Pulmonary artery endothelial cell (primary cell): ENCODE data around the gene FKBP2. TPM values are rescaled to one million over a fixed set of nuclear protein-coding genes. Genes with fewer than 3 reads are reported as not detected.

Experiments
- DNase-seq: peaks from one replicate; pipeline ENCODE4 v3.0.0-alpha.2; 2011; ENCODE audit warnings: low read depth, low spot score
- total RNA-seq: library from RNA; depleted of rRNA; stranded (reverse); fragments of >200 nt; gene quantifications from 2 replicates; pipeline ENCODE4 v1.2.3, GENCODE V29; 2014

Gene FKBP2
- total RNA-seq, 1 donor from 2014 or later = 62.8 TPM

DNA sequence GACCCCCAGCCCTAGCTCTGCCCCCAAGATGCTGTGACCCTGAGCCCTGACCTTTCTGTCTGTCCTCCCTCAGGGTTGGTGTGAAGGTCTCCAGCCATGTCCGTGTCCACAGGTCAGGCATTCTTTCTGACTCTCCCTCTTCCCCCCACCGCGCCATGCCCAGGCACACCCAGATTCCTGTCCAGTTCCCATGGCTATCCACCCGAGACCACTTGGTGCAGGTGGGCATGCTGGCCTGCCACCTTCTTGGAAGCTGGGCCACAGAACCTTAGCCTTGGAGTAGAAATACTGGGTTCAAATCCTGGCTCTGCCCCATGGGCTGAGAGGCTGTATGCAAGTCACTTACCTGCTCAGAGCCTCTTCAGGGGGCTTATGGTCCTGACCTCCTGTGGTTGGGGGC is 8.1 kb downstream of the FKBP2 start:
- DNase-seq = no peak

DNA sequence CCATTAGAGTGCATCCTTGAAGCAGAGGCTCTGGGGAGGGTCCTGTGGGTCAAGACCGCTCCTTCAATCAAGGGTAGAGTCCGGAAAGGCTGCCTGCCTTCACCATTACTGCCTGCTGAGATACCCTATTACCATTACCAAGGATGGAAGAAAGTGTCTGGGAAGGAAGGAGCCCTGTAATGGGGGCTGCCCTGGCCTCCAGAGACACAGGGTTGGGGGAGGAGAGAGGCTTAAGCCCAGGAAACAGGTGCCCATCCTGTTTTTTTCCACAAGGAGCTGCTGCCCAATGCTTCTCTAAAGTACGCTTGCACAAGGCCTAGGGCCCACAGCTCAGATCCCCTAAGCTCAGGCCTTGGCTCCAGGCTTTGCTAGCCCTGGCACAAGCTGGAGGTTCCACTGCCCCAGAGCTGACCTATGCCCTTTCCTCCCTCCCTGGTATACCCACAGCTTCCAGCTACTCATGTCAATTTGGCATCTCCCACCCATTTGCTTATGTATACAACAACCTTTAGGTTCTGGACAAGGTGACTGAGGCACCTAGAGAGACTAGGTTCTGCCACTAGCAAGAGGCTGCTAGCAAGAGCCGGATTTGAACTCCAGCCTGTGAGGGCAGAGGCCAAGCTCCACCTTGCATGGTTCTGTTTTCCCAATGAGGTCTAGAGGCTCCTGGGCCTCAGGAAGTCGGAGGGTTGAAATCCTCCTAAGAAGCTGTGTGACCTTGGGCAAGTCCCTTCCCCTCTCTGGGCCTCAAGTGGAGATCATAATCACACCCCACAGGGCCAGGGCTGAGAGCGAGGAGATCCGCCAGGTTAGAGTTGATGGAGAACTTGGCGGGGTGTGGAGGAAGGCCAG is 8.9 kb downstream of the FKBP2 start:
- no peak for DNase-seq

GRCh38 chr11:64250415-64251015 is 9.6 kb downstream of the FKBP2 start:
- no peak for DNase-seq

DNA sequence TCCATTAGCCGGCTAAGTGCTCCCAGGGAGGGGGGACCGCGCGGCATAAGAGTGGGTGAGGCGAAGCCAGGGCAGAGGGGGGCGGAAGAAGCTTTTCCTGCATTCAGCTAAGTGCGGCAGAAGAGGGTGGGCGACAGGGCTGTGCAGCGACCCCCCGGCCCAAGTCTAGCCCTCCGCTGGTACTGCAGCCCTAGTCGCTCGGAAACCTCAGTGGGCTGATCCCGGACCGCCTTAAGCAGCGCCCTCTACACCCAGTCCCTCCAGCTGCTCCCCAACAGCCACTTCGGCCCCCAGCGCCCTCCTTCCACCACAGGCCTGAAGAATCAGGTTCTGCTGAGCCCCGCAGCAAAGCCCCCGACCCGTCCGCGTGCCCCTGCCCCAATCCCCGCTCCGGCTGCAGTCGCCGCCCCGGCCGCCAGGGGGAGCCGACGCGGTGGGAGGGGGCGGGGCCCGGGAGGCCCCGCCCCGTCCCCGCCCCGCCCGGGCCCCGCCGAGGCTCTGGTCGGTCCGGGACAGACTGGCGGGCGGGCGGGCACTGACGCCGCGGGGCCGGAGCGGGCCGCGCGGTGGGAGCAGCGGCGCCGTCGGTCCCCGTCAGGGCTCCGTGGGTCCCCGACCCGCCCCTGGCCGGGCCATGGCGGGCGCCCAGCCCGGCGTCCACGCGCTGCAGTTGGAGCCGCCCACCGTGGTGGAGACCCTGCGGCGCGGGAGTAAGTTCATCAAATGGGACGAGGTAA is 10.3 kb downstream of the FKBP2 start, which contains the start of gene PLCB3:
TSS of gene PLCB3 (plus strand) at position 515 of the 737 bp plus-strand sequence. CDS start at position 635, 120 bp downstream.
- DNase-seq = no peak

DNA sequence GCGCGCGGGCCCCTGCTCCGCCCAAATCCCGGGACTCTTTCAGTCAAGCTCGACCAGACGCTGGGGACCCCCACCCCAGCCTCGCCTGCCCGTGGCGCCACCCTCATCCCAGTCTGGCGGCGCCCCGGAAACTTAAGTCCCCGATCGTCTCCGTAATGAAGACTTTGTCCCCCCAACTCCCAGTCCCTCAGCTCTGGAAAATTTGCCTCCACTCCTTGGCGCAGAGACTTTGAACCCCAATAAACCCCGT is 10.8 kb downstream of the FKBP2 start:
- DNase-seq = no peak

DNA sequence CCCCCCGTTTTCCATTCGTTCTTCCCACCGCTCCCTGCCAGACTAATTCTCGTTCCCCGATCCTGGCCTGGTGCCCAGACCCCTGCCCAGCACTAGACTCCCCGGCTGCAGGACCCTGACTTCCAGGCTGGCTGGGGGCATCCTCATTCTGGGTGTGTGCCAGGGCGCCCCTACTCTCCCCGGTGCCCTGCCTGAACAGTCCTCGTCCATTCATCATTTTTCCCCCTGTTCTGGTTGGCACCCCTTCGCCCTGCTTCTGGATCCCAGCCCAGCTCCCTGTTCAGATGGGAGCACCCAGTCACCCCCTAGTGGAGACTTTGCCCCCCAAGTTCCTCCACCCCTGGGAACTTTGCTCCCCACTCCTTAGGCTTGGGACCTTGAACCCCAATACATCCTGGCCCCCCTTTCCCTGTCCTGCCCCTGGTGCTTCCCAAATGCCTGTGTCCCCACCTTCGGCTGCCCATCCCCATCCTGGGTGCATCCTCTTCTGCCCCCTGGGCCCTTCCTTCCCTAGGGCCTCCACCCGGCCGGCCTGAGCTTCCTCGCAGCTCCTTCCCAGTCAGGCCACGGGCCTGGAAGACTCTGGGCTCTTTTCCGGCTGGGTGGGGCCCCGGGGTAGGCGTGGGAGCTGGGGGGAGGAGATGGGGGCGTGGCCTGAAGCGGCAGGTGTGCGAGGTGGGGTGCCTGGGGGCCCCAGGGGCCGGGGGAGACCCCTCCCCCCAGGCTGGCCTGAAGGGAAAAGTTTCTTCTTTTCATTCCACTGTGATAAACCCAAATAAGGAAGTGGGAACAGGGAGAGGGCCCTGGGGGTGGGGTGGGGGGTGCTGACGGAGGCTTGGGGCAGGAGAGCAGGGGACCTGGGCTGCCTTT is 11.3 kb downstream of the FKBP2 start:
- DNase-seq = no peak

DNA sequence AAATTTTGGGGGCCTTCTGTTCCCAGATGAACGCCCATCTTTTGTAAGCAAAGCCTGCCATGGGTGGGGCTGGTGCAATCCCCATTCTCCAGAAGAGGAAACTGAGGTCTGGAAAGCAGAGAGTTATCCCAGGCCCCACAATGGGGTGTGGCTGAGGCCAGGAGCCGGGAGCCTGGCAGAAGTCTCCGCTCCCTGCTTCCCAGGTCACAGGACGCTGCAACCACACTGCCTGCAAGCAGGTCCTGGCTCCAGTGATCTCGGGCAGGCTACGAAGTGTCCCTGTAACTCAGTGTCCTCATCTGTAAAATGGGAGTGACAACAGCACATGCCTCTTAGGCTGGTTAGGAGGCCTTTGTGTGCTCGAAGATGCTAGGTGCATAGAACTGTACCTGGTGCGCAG is 12.1 kb downstream of the FKBP2 start:
- DNase-seq = no peak

DNA sequence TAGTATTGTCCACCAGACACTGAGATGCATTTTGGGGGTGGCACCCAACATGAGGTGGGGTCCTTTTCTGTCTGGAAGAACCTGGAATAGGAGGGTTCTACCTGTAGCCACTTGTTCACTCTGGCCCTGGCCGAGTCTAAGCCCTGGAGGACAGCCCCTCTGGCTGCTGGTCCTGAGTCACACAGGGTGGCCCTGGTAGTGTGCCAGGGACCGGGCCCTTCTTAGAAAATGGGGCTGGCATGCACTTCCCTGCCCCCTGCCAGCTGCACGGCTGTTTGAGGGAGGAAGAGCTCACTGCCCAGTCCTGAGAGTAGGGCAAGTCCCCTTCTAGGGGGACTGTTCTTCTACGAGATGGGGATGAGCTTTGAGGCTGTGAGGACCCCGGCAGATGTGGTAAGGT is 12.6 kb downstream of the FKBP2 start:
- no peak for DNase-seq

- DNase-seq = no peak
Measured at GRCh38 chr11:64254326-64254725, 13.4 kb downstream of the FKBP2 start.

DNA sequence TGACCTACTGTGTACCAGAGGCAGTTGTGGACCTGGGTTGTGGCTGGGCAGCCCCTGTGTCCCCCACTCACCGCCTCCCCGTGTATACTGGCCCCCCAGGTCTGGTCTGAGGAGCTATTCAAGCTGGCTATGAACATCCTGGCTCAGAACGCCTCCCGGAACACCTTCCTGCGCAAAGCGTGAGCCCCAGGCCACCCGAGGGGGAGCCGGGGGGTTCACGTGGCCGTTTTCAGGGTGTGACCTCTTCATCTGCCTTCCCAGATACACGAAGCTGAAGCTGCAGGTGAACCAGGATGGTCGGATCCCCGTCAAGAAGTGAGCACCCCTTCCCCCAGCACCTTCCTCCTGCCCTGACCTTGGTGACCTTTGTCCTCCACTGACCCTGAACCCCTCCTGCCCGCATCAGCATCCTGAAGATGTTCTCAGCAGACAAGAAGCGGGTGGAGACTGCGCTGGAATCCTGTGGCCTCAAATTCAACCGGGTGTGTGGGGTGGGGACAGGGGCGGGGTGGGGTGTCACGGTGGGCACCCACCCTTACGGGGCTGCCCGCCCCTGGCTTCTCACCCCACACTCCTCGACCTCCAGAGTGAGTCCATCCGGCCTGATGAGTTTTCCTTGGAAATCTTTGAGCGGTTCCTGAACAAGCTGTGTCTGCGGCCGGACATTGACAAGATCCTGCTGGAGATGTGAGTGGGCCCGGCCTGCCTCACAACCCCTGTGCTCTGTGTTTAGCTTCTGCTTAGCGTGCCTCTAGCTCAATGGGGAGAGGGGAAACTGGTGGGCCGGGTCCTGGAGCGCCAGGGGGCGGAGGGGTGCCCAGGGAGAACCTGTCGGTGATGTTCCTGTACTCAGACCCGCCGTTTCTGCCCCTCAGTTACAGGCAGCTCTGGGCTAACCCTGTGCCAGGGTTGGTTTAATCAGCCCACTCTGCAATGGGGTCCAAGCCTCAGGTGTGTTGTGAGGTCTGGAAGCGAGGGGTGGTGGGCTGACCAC is 14.5 kb downstream of the FKBP2 start:
- no peak for DNase-seq

DNA sequence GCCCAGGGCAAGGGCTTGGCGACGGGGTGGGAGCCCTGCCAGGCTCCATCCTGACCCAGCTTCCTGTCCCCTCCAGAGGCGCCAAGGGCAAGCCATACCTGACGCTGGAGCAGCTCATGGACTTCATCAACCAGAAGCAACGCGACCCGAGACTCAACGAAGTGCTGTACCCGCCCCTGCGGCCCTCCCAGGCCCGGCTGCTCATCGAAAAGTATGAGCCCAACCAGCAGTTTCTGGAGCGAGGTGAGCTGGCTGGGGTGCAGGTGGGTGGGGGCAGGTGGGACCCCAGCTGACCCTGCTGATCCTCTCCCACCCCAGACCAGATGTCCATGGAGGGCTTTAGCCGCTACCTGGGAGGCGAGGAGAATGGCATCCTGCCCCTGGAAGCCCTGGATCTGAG is 15.4 kb downstream of the FKBP2 start:
- no peak for DNase-seq

DNA sequence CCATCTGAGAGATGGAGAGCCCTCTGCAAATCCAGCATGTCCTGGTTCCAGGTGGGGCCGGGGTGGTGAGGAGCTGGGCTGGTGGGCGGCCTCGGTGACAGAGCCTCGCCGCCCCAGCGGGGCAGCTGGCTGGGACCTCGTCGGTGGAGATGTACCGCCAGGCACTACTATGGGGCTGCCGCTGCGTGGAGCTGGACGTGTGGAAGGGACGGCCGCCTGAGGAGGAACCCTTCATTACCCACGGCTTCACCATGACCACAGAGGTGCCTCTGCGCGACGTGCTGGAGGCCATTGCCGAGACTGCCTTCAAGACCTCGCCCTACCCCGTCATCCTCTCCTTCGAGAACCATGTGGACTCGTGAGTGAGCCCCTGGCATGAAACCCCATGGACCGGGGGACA is 17.5 kb downstream of the FKBP2 start:
- DNase-seq = no peak

DNA sequence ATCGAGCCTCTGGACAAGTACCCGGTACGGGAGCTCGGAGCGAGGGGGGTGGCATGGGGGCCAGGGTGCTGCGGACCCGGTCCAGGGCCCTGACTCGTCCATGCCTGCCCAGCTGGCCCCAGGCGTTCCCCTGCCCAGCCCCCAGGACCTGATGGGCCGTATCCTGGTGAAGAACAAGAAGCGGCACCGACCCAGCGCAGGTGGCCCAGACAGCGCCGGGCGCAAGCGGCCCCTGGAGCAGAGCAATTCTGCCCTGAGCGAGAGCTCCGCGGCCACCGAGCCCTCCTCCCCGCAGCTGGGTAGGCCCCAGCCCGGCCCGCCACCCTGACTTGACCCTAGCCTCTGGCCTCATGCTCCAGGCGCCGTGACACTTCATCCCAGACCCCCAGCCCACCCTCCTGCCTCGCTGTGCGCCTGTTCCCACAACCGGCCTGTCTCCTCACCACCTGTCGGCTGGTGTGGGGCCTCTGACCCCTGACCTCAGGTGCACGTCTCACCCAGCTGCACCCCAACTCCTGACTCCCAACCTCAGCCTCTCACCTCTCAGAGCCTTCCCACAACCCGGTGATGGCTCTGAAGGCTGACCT is 18.1 kb downstream of the FKBP2 start:
- DNase-seq = no peak

- DNase-seq = no peak
Measured at GRCh38 chr11:64259533-64260067, 18.7 kb downstream of the FKBP2 start.

DNA sequence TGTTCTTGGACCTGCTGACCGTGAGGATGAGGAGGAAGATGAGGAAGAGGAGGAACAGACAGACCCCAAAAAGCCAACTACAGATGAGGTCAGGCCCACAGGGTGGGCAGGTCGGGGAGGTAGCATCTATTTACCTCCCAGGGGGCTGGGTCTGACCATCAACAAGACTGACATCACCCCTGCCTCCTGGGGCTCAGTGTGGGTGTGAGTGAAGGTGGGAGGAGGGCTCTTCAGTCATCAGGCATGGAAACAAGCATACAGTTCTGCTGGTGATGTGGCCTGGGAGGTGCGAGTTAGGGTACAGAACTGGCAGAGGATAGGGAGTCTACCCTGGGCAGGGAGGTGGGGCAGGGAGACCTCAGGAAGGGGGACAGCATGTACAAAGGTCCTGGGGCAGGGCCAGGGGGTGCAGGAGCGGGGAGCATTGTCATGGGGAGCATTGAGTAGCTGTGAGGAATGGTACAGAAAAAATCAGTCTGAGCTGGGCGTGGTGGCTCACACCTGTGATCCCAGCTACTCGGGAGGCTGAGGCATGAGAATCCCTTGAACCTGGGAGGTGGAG is 19.3 kb downstream of the FKBP2 start:
- no peak for DNase-seq

- DNase-seq = no peak
Measured at GRCh38 chr11:64261556-64262080, 20.7 kb downstream of the FKBP2 start.

GRCh38 chr11:64262271-64263002 is 21.5 kb downstream of the FKBP2 start:
- DNase-seq = no peak
